ENCODE measurements around the gene EHD1. TPM values are rescaled to one million over a fixed set of nuclear protein-coding genes. Genes with fewer than 3 reads are reported as not detected.
A peak's percentile ranks its signal among the peaks of the same experiment; 100 is the strongest.

The EHD1 gene
- total RNA-seq, 1 donor from 2014 or later: 101 TPM

DNA sequence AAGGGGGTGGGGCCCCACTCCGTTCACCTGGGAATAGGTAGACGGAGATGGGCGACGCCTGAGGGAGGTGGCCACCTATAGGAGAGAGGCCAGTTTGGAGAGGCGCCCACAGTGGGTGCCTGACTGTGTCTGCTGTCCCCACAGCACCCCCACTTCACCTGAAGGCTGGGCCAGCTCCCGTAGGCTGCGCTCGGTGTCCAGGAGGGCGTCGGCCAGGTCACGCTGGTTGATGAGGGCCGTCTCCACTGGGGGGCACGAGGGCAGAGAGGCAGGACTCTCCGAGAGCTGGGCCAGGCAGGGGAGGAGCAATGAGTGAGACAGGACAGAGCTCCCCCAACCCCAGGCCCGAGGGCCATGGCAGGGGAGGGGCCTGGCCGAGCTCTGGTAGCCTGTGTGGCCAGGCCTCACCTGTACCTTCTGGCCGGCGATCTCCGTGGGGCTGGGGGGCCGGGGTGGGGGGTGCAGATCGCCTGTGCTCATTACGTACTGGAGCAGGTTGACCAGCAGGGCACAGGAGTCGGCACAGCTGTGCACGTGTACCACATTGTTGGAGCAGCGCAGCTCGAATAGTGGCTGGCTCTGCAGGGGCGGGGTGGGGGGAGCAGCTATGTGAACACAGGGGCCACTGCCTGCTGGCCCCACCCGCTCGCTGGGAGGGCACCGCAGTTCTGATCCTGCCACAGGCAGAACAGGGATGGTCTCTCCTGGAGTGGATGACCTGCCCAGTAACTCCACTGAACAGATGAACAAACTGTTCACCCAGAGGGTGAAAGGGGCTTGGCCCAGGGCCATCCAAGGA lies 23.9 kb upstream of the EHD1 start:
- intact Hi-C loops (cut with micrococcal nuclease): no loop called here
- peaks cover 12% of the 10 kb centered on the region for H3K4me1 Mint-ChIP-seq
- no peak overlapping the region for H3K27ac Mint-ChIP-seq
- H3K4me3 Mint-ChIP-seq: no peak overlapping the region
- peaks cover 27% of the 10 kb centered on the region for H3K36me3 Mint-ChIP-seq (ENCODE audit: low read depth)
- no peaks in the 10 kb centered on the region for H3K27me3 Mint-ChIP-seq
- H3K9me3 Mint-ChIP-seq: no peaks in the 10 kb centered on the region
- no peak for DNase-seq

GRCh38 chr11:64900774-64901173 lies 22.4 kb upstream of the EHD1 start:
- intact Hi-C loops (cut with micrococcal nuclease): no loop called here
- Mint-ChIP-seq H3K27me3 (no peaks in the 10 kb centered on the region), H3K9me3 (no peaks in the 10 kb centered on the region), H3K4me3 (no peak overlapping the region), H3K27ac (no peak overlapping the region), H3K4me1 (peaks cover 12% of the 10 kb centered on the region), H3K36me3 (ENCODE audit: low read depth) (peaks cover 28% of the 10 kb centered on the region)
- DNase-seq: no peak

DNA sequence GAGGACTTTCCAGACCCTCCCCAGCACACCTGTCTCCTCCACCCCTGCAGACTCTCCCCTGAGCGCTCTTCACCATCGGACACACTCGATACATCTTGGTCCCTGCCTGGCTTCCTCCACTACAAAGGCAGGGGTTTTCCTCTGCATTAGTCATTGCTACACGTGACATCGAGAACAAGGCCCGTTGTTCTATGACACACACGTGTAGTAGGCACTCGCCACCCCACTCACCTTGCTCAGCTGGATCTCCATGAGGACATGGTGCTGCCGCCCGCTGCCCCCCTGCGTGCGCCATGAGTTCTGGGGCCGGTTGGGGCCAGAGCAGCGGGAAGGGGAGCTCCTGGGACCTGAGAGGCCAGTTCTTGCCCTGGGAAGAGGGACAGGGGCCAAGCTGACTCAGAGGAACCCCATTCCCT lies 21.9 kb upstream of the EHD1 start:
- intact Hi-C loops (cut with micrococcal nuclease): no loop called here
- peak; percentile 89 for DNase-seq
- Mint-ChIP-seq H3K36me3 (ENCODE audit: low read depth) (peaks cover 24% of the 10 kb centered on the region), H3K4me3 (peak overlapping the region; percentile 68), H3K27ac (peak overlapping the region; percentile 91), H3K4me1 (peaks cover 12% of the 10 kb centered on the region), H3K27me3 (no peaks in the 10 kb centered on the region), H3K9me3 (no peaks in the 10 kb centered on the region)

- Mint-ChIP-seq H3K4me3 (no peak overlapping the region), H3K9me3 (no peaks in the 10 kb centered on the region), H3K36me3 (ENCODE audit: low read depth) (peaks cover 25% of the 10 kb centered on the region), H3K27me3 (no peaks in the 10 kb centered on the region), H3K4me1 (peaks cover 15% of the 10 kb centered on the region), H3K27ac (no peak overlapping the region)
- no peak for DNase-seq
- intact Hi-C loops (cut with micrococcal nuclease): no loop called here
These were observed 20.1 kb upstream of the EHD1 start for GRCh38 chr11:64898541-64898940.

DNA sequence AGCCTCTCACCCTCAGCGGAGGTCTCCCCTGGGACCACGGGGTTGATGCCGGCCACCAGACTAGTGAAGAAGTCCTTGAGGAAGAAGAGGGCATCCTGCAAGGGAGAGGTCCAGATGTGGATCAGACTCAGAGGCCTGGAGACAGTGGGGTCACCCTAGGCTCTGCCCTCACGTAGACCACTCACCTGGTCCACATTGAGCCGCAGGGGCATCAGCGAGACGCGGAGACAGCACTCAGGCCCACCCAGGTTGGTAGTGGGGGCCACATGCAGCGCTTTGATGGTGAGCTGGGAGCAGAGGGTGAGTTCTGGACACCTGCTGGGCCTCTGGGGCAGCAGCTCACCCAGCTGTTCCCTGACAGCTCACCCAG lies 19.6 kb upstream of the EHD1 start:
- Mint-ChIP-seq H3K4me3 (no peak overlapping the region), H3K27ac (no peak overlapping the region)
- no peak for DNase-seq

GRCh38 chr11:64897381-64898075 lies 19.1 kb upstream of the EHD1 start:
- DNase-seq: no peak
- no peak overlapping the region for H3K27ac Mint-ChIP-seq
- H3K9me3 Mint-ChIP-seq: no peaks in the 10 kb centered on the region
- peaks cover 15% of the 10 kb centered on the region for H3K4me1 Mint-ChIP-seq
- H3K4me3 Mint-ChIP-seq: no peak overlapping the region
- H3K27me3 Mint-ChIP-seq: no peaks in the 10 kb centered on the region
- intact Hi-C loops (cut with micrococcal nuclease): no loop called here
- peaks cover 23% of the 10 kb centered on the region for H3K36me3 Mint-ChIP-seq (ENCODE audit: low read depth)

More for the DNA sequence above, 19.6 kb upstream of the EHD1 start:
- Mint-ChIP-seq H3K27me3 (no peaks in the 10 kb centered on the region), H3K9me3 (no peaks in the 10 kb centered on the region), H3K4me1 (peaks cover 15% of the 10 kb centered on the region), H3K36me3 (ENCODE audit: low read depth) (peaks cover 24% of the 10 kb centered on the region)
- intact Hi-C loops (cut with micrococcal nuclease): no loop called here

DNA sequence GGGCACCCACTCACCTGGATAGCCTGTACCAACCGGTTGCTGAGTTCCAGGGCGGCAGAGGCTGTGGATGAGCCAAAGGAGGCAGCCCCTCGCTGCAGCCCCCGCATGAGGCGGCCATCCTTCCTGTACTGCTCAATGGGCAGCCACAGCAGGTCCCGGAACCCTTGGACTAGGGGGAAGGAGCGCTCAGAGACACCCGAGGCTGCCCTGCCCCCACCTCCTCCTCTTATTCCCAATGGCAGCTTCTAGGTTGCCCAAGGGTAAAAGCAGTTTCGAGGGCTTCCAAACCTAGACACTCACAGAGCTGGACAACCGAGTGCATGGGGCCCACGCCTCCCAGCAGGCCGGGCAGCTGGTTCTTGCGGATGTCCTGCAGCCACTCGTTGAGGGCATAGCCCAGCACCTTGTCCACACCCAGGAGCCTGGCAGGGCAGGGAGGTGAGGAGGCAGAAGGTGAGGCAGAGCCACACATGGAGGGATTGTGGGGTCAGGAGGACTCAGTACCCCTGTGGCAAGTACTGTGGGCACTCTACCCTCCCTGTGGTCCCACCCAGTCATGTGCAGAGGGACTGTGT lies 18.1 kb upstream of the EHD1 start:
- DNase-seq: no peak
- intact Hi-C loops (cut with micrococcal nuclease): no loop called here
- H3K36me3 Mint-ChIP-seq (ENCODE audit: low read depth): peaks cover 20% of the 10 kb centered on the region
- no peak overlapping the region for H3K27ac Mint-ChIP-seq
- peaks cover 12% of the 10 kb centered on the region for H3K4me1 Mint-ChIP-seq
- H3K27me3 Mint-ChIP-seq: no peaks in the 10 kb centered on the region
- no peaks in the 10 kb centered on the region for H3K9me3 Mint-ChIP-seq
- H3K4me3 Mint-ChIP-seq: no peak overlapping the region

GRCh38 chr11:64894812-64895452 lies 16.5 kb upstream of the EHD1 start:
- Mint-ChIP-seq H3K4me3 (no peak overlapping the region), H3K9me3 (no peaks in the 10 kb centered on the region), H3K27me3 (no peaks in the 10 kb centered on the region), H3K36me3 (ENCODE audit: low read depth) (peaks cover 13% of the 10 kb centered on the region), H3K4me1 (peaks cover 6% of the 10 kb centered on the region), H3K27ac (no peak overlapping the region)
- no peak for DNase-seq
- intact Hi-C loops (cut with micrococcal nuclease): loop anchor here (1.0 kb wide), 1 partner anchor 48 kb away; no protein-coding TSS in a partner anchor

DNA sequence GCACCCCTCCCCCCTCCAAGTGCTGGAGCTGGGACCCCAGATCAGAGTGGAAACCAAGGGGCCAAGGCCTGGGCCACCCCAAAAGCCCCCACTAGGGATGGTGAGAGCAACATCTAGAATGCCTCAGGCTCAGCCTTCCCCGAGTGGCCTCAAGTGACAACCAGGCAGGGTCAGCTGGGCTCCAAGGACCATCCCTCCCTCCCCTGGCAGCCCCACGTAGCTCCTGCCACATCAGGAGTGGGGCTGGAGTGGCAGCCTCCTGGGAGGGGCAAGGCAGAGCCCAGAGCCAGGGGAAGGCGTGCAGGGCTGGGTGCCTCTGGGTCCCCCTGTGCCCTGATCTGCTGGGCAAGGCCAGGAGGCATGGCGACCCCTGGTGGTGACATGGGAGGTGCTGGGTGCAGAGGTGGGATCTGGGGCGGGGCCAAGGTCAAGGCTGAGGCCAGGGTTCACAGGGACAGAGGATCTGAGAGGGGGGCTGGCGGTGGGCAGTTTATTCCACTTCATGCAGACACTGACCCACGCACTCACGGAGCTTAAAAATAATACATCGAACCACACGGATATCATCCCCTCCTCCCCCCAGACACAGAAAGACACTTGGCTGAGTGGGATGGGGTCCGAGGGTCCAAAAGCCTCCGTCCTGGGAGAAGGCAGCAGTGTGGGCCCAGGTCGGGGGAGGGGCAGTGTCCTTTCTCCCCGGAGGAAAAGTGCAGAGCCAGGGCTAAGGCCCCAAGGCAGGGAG lies 15.8 kb upstream of the EHD1 start:
- peaks cover 5% of the 10 kb centered on the region for H3K4me1 Mint-ChIP-seq
- intact Hi-C loops (cut with micrococcal nuclease): loop anchor here (1.0 kb wide), 1 partner anchor 47 kb away; no protein-coding TSS in a partner anchor

DNA sequence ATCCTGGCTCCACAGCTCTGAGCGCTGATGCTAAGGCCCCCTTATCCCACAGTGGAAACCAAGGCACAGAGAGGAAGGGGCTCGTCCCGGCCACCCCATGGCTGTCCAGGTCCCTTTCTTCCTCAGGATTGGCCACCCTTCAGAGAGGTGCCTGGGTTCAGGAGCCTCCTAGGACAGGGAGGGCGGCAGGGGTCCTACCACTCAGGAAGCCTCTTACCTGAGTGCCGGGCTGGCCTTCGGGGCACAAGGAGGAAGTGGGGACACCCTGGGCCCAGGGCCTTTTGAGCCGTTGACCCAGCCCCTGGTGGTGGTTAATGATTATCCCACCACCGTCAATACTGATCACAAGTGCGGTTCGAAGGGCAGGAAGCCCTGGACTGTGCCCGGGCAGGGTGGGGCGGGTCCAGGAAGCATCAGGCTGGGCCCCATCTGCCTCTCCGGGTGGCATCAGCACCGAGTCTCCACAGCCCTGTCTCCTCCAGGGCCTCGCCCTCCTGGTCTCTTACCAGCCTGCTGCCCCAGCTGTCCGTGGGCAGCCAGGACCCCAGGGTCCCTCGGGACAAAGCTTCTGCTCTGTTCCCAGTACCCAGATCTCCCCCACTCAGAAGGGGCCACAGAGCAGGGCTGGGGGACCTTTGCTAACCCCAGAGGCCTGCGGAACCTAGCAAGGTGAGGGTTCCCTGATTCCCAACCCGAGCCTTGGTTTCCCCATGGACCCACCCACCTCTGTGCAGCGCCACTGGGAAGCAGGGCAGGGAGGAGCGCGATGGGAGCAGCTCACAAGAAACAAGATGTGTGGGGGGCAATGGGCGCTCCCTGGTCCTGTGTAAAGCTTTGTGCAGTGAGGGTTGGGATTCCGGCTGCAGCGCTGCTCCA lies 15.0 kb upstream of the EHD1 start:
- peaks cover 7% of the 10 kb centered on the region for H3K4me1 Mint-ChIP-seq
- no peak for DNase-seq
- no peaks in the 10 kb centered on the region for H3K9me3 Mint-ChIP-seq
- intact Hi-C loops (cut with micrococcal nuclease): loop anchor here (1.0 kb wide), 1 partner anchor 46 kb away; no protein-coding TSS in a partner anchor
- no peak overlapping the region for H3K4me3 Mint-ChIP-seq
- no peaks in the 10 kb centered on the region for H3K27me3 Mint-ChIP-seq
- H3K36me3 Mint-ChIP-seq (ENCODE audit: low read depth): peaks cover 7% of the 10 kb centered on the region
- H3K27ac Mint-ChIP-seq: no peak overlapping the region

More for the DNA sequence above, 15.8 kb upstream of the EHD1 start:
- H3K9me3 Mint-ChIP-seq: no peaks in the 10 kb centered on the region
- no peak overlapping the region for H3K27ac Mint-ChIP-seq
- peaks cover 10% of the 10 kb centered on the region for H3K36me3 Mint-ChIP-seq (ENCODE audit: low read depth)
- peak; percentile 97 for DNase-seq
- H3K4me3 Mint-ChIP-seq: no peak overlapping the region
- H3K27me3 Mint-ChIP-seq: no peaks in the 10 kb centered on the region

GRCh38 chr11:64892838-64893193 lies 14.4 kb upstream of the EHD1 start:
- Mint-ChIP-seq H3K4me1 (peaks cover 12% of the 10 kb centered on the region), H3K27ac (no peak overlapping the region), H3K27me3 (no peaks in the 10 kb centered on the region), H3K36me3 (ENCODE audit: low read depth) (peaks cover 7% of the 10 kb centered on the region), H3K9me3 (no peaks in the 10 kb centered on the region), H3K4me3 (no peak overlapping the region)
- no peak for DNase-seq
- intact Hi-C loops (cut with micrococcal nuclease): no loop called here

- no peaks in the 10 kb centered on the region for H3K27me3 Mint-ChIP-seq
- no peak for DNase-seq
- H3K27ac Mint-ChIP-seq: no peak overlapping the region
- H3K9me3 Mint-ChIP-seq: no peaks in the 10 kb centered on the region
- H3K4me1 Mint-ChIP-seq: peaks cover 14% of the 10 kb centered on the region
- intact Hi-C loops (cut with micrococcal nuclease): no loop called here
- no peak overlapping the region for H3K4me3 Mint-ChIP-seq
- H3K36me3 Mint-ChIP-seq (ENCODE audit: low read depth): peaks cover 7% of the 10 kb centered on the region
These were observed 14.0 kb upstream of the EHD1 start for GRCh38 chr11:64892411-64892831.
